ENCODE measurements around the gene CP.
"Not testable (repeated sequence)": the region's sequence is repeated elsewhere in the genome, so short reads cannot be mapped to it uniquely, and the experiment has no call there.

CP gene

GRCh38 chr3:149209431-149209830, 12.2 kb downstream of the CP start:
- Mint-ChIP-seq H3K36me3 (no peaks in the 10 kb centered on the region), H3K4me1 (no peaks in the 10 kb centered on the region), H3K27ac (no peak overlapping the region), H3K9me3 (no peaks in the 10 kb centered on the region), H3K4me3 (no peak overlapping the region), H3K27me3 (peaks cover 10% of the 10 kb centered on the region)

GRCh38 chr3:149207475-149207874, 14.2 kb downstream of the CP start:
- no peaks in the 10 kb centered on the region for H3K9me3 Mint-ChIP-seq
- no peak overlapping the region for H3K4me3 Mint-ChIP-seq
- no peak overlapping the region for H3K27ac Mint-ChIP-seq
- peaks cover 10% of the 10 kb centered on the region for H3K27me3 Mint-ChIP-seq
- no peaks in the 10 kb centered on the region for H3K36me3 Mint-ChIP-seq
- peaks cover 5% of the 10 kb centered on the region for H3K4me1 Mint-ChIP-seq

DNA sequence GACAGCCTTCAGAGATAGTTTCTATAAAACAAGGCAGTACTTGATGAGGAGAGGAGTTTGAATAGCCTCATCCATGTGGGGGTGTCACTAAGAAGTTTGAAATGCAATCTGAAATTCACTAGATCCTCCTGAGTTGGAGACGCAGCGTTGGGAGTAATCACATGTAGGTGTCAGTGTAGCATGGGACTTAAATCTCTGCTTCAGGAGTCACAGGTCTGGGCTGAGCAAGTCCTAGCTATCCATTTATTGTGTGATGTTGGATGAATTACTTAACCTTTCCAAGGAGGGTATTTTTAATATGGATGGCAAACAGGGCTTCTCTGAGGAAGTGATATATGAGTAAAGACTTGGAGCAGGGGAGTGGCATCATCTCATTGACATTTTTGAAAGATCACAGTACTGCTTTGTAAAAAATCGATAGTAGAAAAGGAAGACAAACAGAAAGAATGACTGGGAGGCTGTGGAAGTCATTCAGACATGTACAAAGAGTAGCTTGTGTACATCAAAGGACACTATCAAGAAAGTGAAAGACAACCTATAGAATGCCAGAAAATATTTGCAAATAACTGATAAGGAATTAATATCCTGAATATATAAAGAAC, 17.1 kb downstream of the CP start:
- Mint-ChIP-seq H3K4me3 (no peak overlapping the region), H3K9me3 (no peaks in the 10 kb centered on the region), H3K36me3 (no peaks in the 10 kb centered on the region), H3K4me1 (peaks cover 5% of the 10 kb centered on the region), H3K27me3 (peaks cover 9% of the 10 kb centered on the region), H3K27ac (no peak overlapping the region)

DNA sequence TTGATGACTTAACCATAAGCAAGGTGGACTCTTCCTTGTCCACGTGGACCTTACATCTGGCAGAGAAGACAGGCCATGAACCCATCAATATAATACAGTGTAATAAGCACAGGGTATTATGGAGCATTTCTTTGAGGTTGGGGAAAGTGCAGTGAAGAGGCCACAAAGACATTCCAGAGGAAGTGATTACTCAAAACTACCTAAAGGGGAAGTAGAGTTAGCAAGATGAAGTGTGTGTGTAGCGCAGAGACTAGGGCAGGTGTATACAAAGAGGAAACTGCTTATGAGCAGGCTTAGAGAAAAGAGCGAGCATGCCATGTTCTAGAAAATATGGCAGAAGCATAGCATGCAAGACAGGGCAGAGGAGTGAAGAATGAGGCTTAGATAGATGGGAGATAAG, 17.9 kb downstream of the CP start:
- H3K27me3 Mint-ChIP-seq, result peaks cover 9% of the 10 kb centered on the region
- H3K36me3 Mint-ChIP-seq, result no peaks in the 10 kb centered on the region
- H3K27ac Mint-ChIP-seq, result no peak overlapping the region
- H3K9me3 Mint-ChIP-seq, result no peaks in the 10 kb centered on the region
- peaks cover 5% of the 10 kb centered on the region for H3K4me1 Mint-ChIP-seq
- H3K4me3 Mint-ChIP-seq, result no peak overlapping the region

DNA sequence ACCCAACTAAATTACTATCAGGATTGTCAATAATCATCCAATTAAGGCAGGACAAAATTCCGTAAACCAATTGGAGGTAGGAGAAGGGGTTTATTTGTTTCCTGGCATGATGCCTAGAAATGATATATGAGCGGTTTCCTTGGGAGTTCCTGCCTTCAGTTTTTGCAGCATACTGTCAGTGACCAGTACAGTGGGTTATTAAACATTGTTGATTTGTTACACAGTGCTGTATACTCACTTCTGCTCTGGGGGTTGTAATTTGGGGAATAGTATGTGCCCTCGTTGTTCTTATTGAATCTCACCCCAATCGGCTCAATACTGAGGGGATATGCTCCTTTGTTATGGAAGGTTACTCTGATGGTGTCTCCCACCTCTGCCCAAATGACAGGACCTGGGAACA, 22.2 kb downstream of the CP start:
- H3K27me3 Mint-ChIP-seq, result peaks cover 6% of the 10 kb centered on the region
- H3K9me3 Mint-ChIP-seq, result no peaks in the 10 kb centered on the region
- no peak overlapping the region for H3K27ac Mint-ChIP-seq
- no peak overlapping the region for H3K4me3 Mint-ChIP-seq
- H3K4me1 Mint-ChIP-seq, result peaks cover 5% of the 10 kb centered on the region
- H3K36me3 Mint-ChIP-seq, result no peaks in the 10 kb centered on the region

DNA sequence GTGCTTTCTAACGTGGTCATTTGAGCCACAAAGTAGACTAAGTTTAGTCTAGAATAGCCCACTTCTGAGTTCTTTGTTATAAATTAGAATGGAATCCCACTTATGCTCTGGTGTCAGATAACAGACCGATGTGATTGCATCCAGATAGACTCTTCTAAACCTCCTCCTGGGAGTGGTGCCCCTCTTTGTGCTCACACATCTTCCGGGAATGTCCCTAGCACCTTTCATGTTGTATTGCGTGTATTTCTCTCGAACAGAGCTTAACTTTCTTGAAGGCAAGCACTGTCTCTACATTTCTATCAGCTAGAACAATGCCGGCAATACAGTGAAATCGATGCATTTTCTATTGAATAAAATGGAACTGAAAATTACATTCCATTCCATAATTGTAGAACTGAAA, 23.0 kb downstream of the CP start:
- H3K9me3 Mint-ChIP-seq, result no peaks in the 10 kb centered on the region
- peaks cover under 1% of the 10 kb centered on the region for H3K4me1 Mint-ChIP-seq
- no peak overlapping the region for H3K4me3 Mint-ChIP-seq
- H3K27ac Mint-ChIP-seq, result no peak overlapping the region
- no peaks in the 10 kb centered on the region for H3K36me3 Mint-ChIP-seq
- peaks cover 6% of the 10 kb centered on the region for H3K27me3 Mint-ChIP-seq

GRCh38 chr3:149197669-149198068, 24.0 kb downstream of the CP start:
- Mint-ChIP-seq H3K36me3 (no peaks in the 10 kb centered on the region), H3K27me3 (peaks cover 6% of the 10 kb centered on the region), H3K27ac (no peak overlapping the region), H3K4me3 (no peak overlapping the region), H3K4me1 (no peaks in the 10 kb centered on the region), H3K9me3 (no peaks in the 10 kb centered on the region)

DNA sequence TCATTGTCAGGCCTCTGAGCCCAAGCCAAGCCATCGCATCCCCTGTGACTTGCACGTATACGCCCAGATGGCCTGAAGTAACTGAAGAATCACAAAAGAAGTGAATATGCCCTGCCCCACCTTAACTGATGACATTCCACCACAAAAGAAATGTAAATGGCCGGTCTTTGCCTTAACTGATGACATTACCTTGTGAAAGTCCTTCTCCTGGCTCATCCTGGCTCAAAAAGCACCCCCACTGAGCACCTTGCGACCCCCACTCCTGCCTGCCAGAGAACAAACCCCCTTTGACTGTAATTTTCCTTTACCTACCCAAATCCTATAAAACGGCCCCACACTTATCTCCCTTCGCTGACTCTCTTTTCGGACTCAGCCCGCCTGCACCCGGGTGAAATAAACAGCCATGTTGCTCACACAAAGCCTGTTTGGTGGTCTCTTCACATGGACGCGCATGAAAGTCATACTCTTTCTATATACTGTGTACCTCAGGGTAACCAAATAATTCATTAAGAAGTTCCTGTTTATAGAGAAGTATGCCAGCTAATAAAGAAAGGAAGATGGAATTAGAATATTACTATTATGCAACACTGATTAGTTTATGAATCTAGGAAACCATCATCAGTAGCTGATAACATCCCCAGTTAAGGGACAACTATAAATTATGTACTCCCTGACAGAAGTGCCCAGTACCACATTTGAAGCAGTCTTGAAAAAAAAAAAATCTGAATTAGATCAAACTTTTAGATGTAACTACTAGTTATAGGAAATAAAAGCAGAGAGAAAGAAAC, 24.6 kb downstream of the CP start:
- H3K27me3 Mint-ChIP-seq, H3K4me1 Mint-ChIP-seq, H3K9me3 Mint-ChIP-seq, H3K36me3 Mint-ChIP-seq, H3K4me3 Mint-ChIP-seq, H3K27ac Mint-ChIP-seq: not testable (repeated sequence)

GRCh38 chr3:149195221-149195620, 26.4 kb downstream of the CP start:
- Mint-ChIP-seq H3K36me3 (no peaks in the 10 kb centered on the region), H3K27me3 (peaks cover 2% of the 10 kb centered on the region), H3K4me1 (no peaks in the 10 kb centered on the region), H3K9me3 (no peaks in the 10 kb centered on the region), H3K4me3 (no peak overlapping the region), H3K27ac (no peak overlapping the region)

DNA sequence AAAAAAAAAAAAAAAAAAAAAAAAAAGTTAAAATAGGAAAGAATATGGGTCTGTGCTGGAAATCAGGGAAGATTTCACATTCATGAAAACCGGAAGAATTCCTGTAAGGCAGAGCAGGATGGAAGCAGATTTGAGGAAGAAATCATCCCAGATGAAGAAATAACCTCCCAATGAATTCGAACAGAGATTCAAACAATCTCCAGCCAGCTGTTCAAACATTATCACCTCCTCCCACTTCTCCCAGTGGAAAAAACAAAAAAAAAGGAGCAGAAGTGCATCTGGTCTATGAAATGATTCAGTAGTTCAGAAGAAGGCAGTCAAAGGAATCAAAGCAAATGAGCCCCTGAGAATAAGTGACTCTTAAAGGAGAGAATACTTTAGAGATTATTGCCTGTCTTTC, 33.1 kb downstream of the CP start:
- H3K4me1 Mint-ChIP-seq, result no peaks in the 10 kb centered on the region
- H3K9me3 Mint-ChIP-seq, result no peaks in the 10 kb centered on the region
- no peak overlapping the region for H3K27ac Mint-ChIP-seq
- no peak overlapping the region for H3K4me3 Mint-ChIP-seq
- no peaks in the 10 kb centered on the region for H3K27me3 Mint-ChIP-seq
- peaks cover 2% of the 10 kb centered on the region for H3K36me3 Mint-ChIP-seq

DNA sequence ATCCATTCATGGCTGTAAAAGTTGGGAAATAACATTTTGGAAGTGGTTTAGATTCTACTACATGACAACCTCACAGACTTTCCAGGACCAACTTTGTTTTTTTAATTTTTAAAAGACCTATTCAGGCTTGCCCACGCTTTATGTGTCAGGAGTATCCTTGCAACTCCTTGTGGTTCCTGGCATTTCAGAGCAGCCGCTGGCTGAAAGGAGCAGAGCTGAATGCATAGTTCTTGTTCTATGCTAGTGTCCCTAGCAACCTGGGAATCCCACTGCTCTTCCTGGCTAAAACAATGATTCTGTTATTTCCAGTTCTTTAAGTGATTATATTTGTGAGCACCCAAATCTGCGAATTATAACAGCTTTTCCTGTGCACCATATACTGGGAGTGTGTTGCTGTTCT, 34.9 kb downstream of the CP start:
- H3K27ac Mint-ChIP-seq, result no peak overlapping the region
- H3K9me3 Mint-ChIP-seq, result no peaks in the 10 kb centered on the region

GRCh38 chr3:149186219-149186618, 35.4 kb downstream of the CP start:
- H3K4me1 Mint-ChIP-seq, result no peaks in the 10 kb centered on the region
- H3K36me3 Mint-ChIP-seq, result peaks cover 2% of the 10 kb centered on the region
- H3K9me3 Mint-ChIP-seq, result no peaks in the 10 kb centered on the region
- H3K27ac Mint-ChIP-seq, result no peak overlapping the region
- no peaks in the 10 kb centered on the region for H3K27me3 Mint-ChIP-seq
- no peak overlapping the region for H3K4me3 Mint-ChIP-seq

More for the DNA sequence above, 34.9 kb downstream of the CP start:
- Mint-ChIP-seq H3K4me1 (no peaks in the 10 kb centered on the region), H3K36me3 (peaks cover 2% of the 10 kb centered on the region), H3K4me3 (no peak overlapping the region), H3K27me3 (no peaks in the 10 kb centered on the region)

DNA sequence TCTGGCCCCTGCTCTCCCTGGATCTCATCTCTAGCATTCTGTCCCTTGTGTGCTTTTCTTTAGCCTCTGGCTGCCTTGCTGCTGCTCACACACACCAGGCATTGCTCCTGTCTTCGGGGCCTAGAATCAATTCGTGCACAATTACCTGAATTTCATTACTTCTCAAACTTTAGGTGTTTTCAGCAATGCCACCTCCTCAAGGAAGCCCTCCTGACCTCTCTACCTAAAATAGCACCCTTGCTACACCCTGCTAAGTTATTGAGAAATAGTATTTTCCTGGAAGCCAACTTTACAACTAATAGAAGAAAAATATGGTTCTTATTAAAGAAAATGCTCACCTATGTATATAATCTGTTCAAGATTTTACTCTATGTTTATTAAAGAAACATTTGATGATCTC, 40.4 kb downstream of the CP start:
- H3K9me3 Mint-ChIP-seq, result no peaks in the 10 kb centered on the region
- H3K27ac Mint-ChIP-seq, result no peak overlapping the region

GRCh38 chr3:149180057-149180573, 41.5 kb downstream of the CP start:
- Mint-ChIP-seq H3K27ac (no peak overlapping the region), H3K4me1 (peaks cover 2% of the 10 kb centered on the region), H3K4me3 (no peak overlapping the region), H3K9me3 (no peaks in the 10 kb centered on the region), H3K36me3 (peaks cover 6% of the 10 kb centered on the region), H3K27me3 (no peaks in the 10 kb centered on the region)

More for the DNA sequence above, 40.4 kb downstream of the CP start:
- Mint-ChIP-seq H3K4me3 (no peak overlapping the region), H3K27me3 (no peaks in the 10 kb centered on the region), H3K36me3 (peaks cover 5% of the 10 kb centered on the region), H3K4me1 (no peaks in the 10 kb centered on the region)

DNA sequence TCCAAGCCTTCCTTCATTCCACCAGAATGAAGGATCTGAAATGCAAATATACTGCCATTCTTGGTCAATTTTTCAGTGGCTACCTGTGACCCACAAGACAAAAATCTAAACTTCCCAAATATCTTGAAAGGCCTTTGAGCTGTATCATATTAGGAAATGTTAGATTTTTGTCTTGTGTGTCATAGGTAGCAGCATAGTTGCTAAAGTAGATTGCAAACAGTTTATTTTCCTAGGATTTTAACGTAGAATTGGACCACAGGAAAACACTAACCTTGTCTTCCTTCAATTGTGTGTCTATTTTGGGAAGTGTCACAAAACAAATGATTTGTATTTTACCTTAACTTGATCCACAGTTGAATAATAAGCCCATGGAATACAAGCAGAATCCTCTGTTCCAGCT, 42.4 kb downstream of the CP start:
- Mint-ChIP-seq H3K4me3 (no peak overlapping the region), H3K36me3 (peaks cover 9% of the 10 kb centered on the region), H3K27me3 (no peaks in the 10 kb centered on the region), H3K27ac (no peak overlapping the region), H3K4me1 (peaks cover 6% of the 10 kb centered on the region), H3K9me3 (no peaks in the 10 kb centered on the region)

GRCh38 chr3:149177122-149177521, 44.5 kb downstream of the CP start:
- Mint-ChIP-seq H3K4me3 (no peak overlapping the region), H3K27ac (no peak overlapping the region), H3K9me3 (no peaks in the 10 kb centered on the region), H3K4me1 (peaks cover 6% of the 10 kb centered on the region), H3K36me3 (peaks cover 14% of the 10 kb centered on the region), H3K27me3 (no peaks in the 10 kb centered on the region)

All from activated naive CD4-positive, alpha-beta T cell treated with anti-CD3 and anti-CD28 coated beads, Interleukin-2, amount 50 U/mL, for 24 hours (primary cell).